Anterior cingulate cortex (tissue), 58 donors: ENCODE data around the gene LSS.
"Not testable (repeated sequence)": the region's sequence is repeated elsewhere in the genome, so short reads cannot be mapped to it uniquely, and the experiment has no call there.

Experiments used
- DNase-seq, 58 donors: peaks; one replicate each; lab custom pipeline; 2025; lab: John Stamatoyannopoulos, UW

Gene LSS

GRCh38 chr21:46176443-46177129, 52.0 kb downstream of the LSS start:
- DNase-seq: not testable (repeated sequence)

GRCh38 chr21:46173573-46173972, 55.0 kb downstream of the LSS start:
- no peak for DNase-seq

GRCh38 chr21:46172863-46173528, 55.6 kb downstream of the LSS start:
- no peak for DNase-seq

GRCh38 chr21:46171996-46172862, 56.3 kb downstream of the LSS start:
- no peak for DNase-seq

GRCh38 chr21:46171585-46171984, 57.0 kb downstream of the LSS start:
- no peak for DNase-seq

GRCh38 chr21:46170436-46171193, 58.0 kb downstream of the LSS start:
- DNase-seq: not testable (repeated sequence)

GRCh38 chr21:46168659-46169386, 59.8 kb downstream of the LSS start:
- no peak for DNase-seq

- no peak for DNase-seq
Measured at GRCh38 chr21:46168238-46168637, 60.3 kb downstream of the LSS start.

GRCh38 chr21:46165098-46165497, 63.5 kb downstream of the LSS start:
- no peak for DNase-seq

- no peak for DNase-seq
Measured at GRCh38 chr21:46163380-46163779, 65.2 kb downstream of the LSS start.

- DNase-seq: no peak
Measured at GRCh38 chr21:46161633-46162592, 66.7 kb downstream of the LSS start.

- no peak for DNase-seq
Measured at GRCh38 chr21:46160907-46161632, 67.5 kb downstream of the LSS start.

- no peak for DNase-seq
Measured at GRCh38 chr21:46160657-46160906, 68.0 kb downstream of the LSS start.

- no peak for DNase-seq
Measured at GRCh38 chr21:46159841-46160656, 68.5 kb downstream of the LSS start.

- DNase-seq: no peak
Measured at GRCh38 chr21:46159390-46159789, 69.2 kb downstream of the LSS start.

GRCh38 chr21:46158666-46159300, 69.8 kb downstream of the LSS start:
- no peak for DNase-seq

- no peak for DNase-seq
Measured at GRCh38 chr21:46157987-46158451, 70.6 kb downstream of the LSS start.
